ENCODE results near the gene ZNF391. TPM values are rescaled to one million over a fixed set of nuclear protein-coding genes. Genes with fewer than 3 reads are reported as not detected.

The ZNF391 gene
- 0.75 TPM for total RNA-seq

- H3K36me3 ChIP-seq: no peaks in the 10 kb centered on the region
- DNase-seq (ENCODE audit: low spot score in 2 of 2): peak; percentile 17 to 88
- no peaks in the 10 kb centered on the region for H3K9me3 ChIP-seq
- H3K27me3 ChIP-seq: no peaks in the 10 kb centered on the region
- H3K4me3 ChIP-seq: peak within 1 kb of the TSS; percentile 68
- intact Hi-C loops (cut with DNase I): loop anchor here (5.0 to 10.0 kb wide), 2 partner anchors 84 to 506 kb away; partner anchors contain the start of gene ZNF184
- no peak for TF ChIP-seq CTCF (IDR thresholded peaks at IDR 0.05)
- H3K27ac ChIP-seq: peak within 1 kb of the TSS; percentile 56 to 62
- H3K4me1 ChIP-seq: peaks cover 0 to 4% of the 10 kb centered on the region in 2 donors
These were observed at the start of gene ZNF391 for GRCh38 chr6:27388293-27389197. Gene ZNF391, plus strand, starts transcription at chr6:27388759. Its CDS starts 11,612 bp downstream, at chr6:27400371.

GRCh38 chr6:27352850-27353249 is 35.7 kb upstream of the ZNF391 start:
- no peak for TF ChIP-seq CTCF (IDR thresholded peaks at IDR 0.05)
- peaks cover 5 to 68% of the 10 kb centered on the region in 2 donors for H3K9me3 ChIP-seq

GRCh38 chr6:27358786-27359185 is 29.8 kb upstream of the ZNF391 start:
- Histone ChIP-seq H3K4me3 (no peak overlapping the region), H3K27ac (no peak overlapping the region), H3K9me3 (peaks cover 18 to 78% of the 10 kb centered on the region in 2 donors), H3K4me1 (no peaks in the 10 kb centered on the region), H3K36me3 (peaks cover 24 to 49% of the 10 kb centered on the region in 2 donors), H3K27me3 (no peaks in the 10 kb centered on the region)
- intact Hi-C loops (cut with DNase I): no loop called here
- TF ChIP-seq CTCF (IDR thresholded peaks at IDR 0.05): no peak
- no peak for DNase-seq (ENCODE audit: low spot score in 2 of 2)

More at GRCh38 chr6:27352850-27353249, 35.7 kb upstream of the ZNF391 start:
- Histone ChIP-seq H3K4me3 (no peak overlapping the region), H3K36me3 (no peaks in the 10 kb centered on the region), H3K4me1 (no peaks in the 10 kb centered on the region), H3K27me3 (no peaks in the 10 kb centered on the region), H3K27ac (no peak overlapping the region)
- DNase-seq (ENCODE audit: low spot score in 2 of 2): no peak
- intact Hi-C loops (cut with DNase I): no loop called here

- Histone ChIP-seq H3K4me1 (no peaks in the 10 kb centered on the region), H3K36me3 (peaks cover 24 to 54% of the 10 kb centered on the region in 2 donors), H3K4me3 (no peak overlapping the region), H3K27ac (no peak overlapping the region), H3K9me3 (peaks cover 18 to 76% of the 10 kb centered on the region in 2 donors), H3K27me3 (no peaks in the 10 kb centered on the region)
- intact Hi-C loops (cut with DNase I): no loop called here
- no peak for DNase-seq (ENCODE audit: low spot score in 2 of 2)
- TF ChIP-seq CTCF (IDR thresholded peaks at IDR 0.05): no peak
These were observed 29.3 kb upstream of the ZNF391 start for GRCh38 chr6:27359231-27359630.

- intact Hi-C loops (cut with DNase I): no loop called here
- H3K4me3 ChIP-seq: no peak overlapping the region
- no peak overlapping the region for H3K27ac ChIP-seq
- TF ChIP-seq CTCF (IDR thresholded peaks at IDR 0.05): no peak
- peaks cover 9 to 47% of the 10 kb centered on the region in 2 donors for H3K36me3 ChIP-seq
- no peak for DNase-seq (ENCODE audit: low spot score in 2 of 2)
- no peaks in the 10 kb centered on the region for H3K9me3 ChIP-seq
- no peaks in the 10 kb centered on the region for H3K4me1 ChIP-seq
- H3K27me3 ChIP-seq: no peaks in the 10 kb centered on the region
These were observed 20.4 kb upstream of the ZNF391 start for GRCh38 chr6:27368202-27368601.

Measured in ascending aorta (tissue), 2 donors.